SIG-M5 treated with dmso at 0.1 percent for 504 hours (cell line): ENCODE measurements around the gene IL36RN.
A peak's percentile ranks its signal among the peaks of the same experiment; 100 is the strongest.
"Not testable (repeated sequence)": the region's sequence is repeated elsewhere in the genome, so short reads cannot be mapped to it uniquely, and the experiment has no call there.

Source experiments
- DNase-seq: peaks from one replicate; lab custom pipeline; 2025; ENCODE audit not compliant: unreplicated experiment; lab: John Stamatoyannopoulos, UW

IL36RN gene

GRCh38 chr2:113096842-113097618 lies 38.0 kb downstream of the IL36RN start:
- DNase-seq, result not testable (repeated sequence)

- no peak for DNase-seq
Observed at GRCh38 chr2:113098041-113098440, 39.0 kb downstream of the IL36RN start.

GRCh38 chr2:113098532-113098931 lies 39.5 kb downstream of the IL36RN start:
- DNase-seq, result no peak

GRCh38 chr2:113102133-113102532 lies 43.1 kb downstream of the IL36RN start:
- no peak for DNase-seq

GRCh38 chr2:113103277-113103676 lies 44.3 kb downstream of the IL36RN start:
- DNase-seq, result no peak

- no peak for DNase-seq
Observed at GRCh38 chr2:113104054-113104611, 45.1 kb downstream of the IL36RN start.

- DNase-seq, result peak; percentile 19
Observed at GRCh38 chr2:113105047-113105785, 46.2 kb downstream of the IL36RN start.

- no peak for DNase-seq
Observed at GRCh38 chr2:113111121-113111520, 52.1 kb downstream of the IL36RN start.

- DNase-seq, result peak; percentile 65
Observed at GRCh38 chr2:113111823-113112287, 52.9 kb downstream of the IL36RN start.

- no peak for DNase-seq
Observed at GRCh38 chr2:113112441-113112840, 53.4 kb downstream of the IL36RN start.

- DNase-seq, result no peak
Observed at GRCh38 chr2:113112871-113113270, 53.9 kb downstream of the IL36RN start.

- DNase-seq, result no peak
Observed at GRCh38 chr2:113113807-113114206, 54.8 kb downstream of the IL36RN start.
